Measurements from ENCODE around the gene CHD6.

Gene CHD6

DNA sequence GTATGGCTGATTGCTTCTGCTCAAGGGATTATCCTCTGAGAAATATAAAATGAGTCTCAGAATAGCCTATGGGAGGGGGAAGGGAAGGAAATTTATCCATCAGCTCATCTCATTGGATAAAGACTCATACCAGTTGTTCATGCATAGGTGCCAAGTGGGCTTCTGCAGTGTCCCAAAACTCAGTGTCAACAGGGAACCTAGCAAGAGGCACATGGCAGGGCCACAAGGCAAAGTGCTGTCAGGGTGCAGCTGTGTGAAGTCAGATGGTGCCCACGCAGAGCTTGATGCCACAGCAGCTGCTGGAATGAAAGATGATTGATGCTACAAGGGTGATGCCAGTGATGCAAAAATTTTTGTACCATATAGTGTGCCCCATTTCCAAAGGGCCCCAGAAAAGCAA, 3.2 kb upstream of the CHD6 start:
- DNase-seq (ENCODE audit: low read depth) = no peak

DNA sequence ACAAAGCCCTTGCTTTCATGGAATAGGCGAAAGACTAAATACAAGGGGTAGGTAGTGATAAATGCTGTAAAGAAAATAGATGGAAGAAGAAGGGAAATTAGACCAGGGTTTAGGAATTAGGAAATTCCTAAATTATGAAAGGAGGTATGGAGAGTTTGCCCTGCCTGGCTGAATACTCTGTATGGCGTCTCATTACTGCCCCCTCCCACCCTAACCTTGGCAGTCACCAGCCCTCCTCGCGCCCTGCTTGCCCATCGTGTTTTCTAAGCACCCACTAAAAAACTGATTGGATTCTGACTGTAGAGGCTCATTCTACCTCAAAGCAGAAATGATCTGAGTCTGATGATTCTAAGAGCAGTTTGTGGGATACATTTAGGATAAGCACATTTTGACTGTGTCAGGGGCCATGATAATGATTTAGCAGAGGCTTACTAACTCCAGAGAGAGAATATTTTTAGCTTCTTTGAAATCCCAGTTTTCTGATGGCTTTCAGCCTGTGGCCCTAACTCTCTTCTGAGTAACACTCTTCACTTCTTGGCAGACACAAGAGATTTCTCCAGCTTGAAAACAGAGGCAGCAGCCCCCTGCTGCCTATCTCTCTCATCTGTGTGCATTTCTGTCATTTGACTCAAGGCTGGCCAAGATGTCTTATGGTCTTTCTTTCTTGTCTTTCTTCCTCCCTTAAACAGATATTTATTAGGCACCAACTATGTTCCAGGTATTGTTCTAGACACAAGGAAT, 1.4 kb upstream of the CHD6 start:
- no peak for DNase-seq (ENCODE audit: low read depth)

DNA sequence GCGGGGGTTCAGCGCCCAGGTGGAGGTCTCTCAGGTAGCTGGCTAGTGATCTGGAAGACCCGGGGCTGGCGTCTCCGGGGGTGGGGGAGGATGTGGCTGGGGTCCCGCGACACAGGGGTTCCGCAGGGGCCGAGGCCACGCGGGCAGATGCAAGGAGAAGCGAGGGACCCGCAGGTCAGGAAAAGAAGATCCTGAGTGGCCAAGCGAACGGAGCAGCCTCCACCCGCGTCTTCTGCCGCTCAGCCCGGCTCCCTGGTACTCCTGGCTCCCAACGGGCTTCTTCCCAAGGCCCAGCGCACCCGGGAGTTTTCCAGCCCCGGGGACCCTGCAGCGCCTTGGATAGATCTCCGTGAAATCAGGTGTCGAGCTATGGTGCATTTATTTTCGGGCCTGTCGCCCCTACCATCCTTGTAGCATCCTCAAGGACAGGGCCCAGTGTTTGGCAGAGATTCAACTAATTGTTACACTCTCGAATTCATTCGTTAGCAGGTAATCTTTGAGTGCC, 682 bp upstream of the CHD6 start:
- no peak for DNase-seq (ENCODE audit: low read depth)

DNA sequence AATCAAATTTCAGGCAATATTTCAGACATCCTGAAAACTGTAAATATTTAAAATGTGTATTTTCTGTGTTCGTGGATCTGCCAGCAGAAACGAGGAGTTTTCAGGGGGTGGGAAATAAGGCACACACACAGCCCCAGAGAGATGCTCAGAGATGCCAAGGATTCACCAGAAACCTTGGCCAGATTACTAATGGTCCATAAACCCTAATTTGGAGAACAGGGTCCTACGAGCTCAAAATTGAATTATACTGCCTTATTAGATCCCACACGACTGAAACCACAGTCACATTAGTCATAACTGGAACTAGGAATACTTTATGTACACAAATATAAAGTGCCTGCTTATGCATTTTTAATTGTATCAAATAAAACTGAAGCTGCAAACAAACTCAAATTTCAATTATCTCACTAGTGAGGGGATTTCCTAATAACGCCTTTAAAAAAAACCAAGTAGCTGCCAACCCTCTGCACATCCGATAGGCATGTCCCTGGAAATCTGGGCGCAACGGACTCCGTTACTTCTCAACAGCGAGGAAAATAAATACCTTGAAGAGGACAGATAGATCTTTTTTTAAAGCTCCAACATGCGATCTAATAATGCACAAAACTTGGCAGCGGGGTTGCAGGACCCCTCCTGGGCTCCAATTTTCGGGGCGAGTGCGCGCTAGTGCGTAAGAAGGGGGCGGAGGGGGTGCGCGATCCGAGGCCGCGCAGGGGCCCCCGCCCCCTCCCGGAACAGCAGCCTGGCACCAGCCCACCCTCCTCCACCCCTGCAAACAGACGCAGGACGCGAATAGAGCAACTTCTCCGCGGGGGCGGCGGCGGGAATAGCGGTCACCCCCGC, 897 bp downstream of the CHD6 start:
- peak; percentile 21 for DNase-seq (ENCODE audit: low read depth)

DNA sequence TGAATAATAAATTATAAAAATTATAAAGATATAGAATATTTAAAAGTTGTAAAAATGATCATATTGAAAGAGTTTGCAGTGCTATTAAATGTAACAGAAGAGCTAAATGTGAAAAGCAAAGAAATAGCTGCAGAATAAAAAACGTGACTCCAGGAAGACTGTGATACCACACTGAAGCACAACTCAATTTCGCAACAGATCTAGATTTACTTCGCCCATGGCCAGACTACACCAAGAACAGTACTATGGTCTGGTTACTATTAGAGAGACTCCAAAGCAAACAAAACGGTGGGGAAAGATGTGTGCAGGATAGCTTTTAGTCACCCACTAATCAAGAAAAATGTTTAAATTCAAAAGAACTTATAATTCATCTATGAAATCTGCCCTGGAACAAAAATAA, 1.9 kb downstream of the CHD6 start:
- DNase-seq (ENCODE audit: low read depth) = no peak

DNA sequence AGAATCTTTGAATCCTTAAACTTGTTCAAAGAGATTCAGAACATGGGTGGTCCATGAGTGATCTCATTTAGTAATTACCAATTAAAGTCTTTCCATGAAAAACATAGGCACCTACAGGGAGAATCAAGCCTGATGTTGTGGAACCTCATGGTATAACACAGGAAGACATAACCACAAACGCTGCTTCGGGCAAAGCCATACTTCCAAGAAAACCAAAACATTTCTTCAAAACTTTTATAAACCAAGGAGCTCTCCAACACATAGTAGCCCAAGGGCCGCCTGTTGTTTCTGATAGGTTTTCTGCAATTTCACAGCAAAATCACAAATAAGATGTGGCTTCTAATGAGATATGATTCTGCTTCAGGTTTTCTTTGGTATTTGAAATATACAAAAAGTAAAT, 2.5 kb downstream of the CHD6 start:
- DNase-seq (ENCODE audit: low read depth) = no peak

DNA sequence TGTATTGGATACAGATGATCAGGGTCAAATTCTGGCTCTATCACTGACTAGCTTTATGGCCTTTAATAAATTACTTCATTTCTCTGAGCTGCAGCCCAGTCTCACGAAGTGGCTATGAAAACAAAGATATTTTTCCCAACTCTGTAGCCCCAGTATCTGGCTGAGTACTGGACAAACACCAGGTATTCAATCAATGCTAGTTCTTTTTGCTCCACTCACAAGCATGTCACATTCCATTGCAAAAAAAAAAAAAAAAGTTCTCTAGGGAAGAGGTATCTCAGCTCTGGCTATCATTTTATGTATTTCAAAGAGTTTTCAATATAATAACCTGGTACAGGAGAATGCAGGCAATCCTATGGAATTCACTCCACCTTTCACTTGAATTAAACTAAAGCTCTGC, 3.1 kb downstream of the CHD6 start:
- DNase-seq (ENCODE audit: low read depth) = no peak

DNA sequence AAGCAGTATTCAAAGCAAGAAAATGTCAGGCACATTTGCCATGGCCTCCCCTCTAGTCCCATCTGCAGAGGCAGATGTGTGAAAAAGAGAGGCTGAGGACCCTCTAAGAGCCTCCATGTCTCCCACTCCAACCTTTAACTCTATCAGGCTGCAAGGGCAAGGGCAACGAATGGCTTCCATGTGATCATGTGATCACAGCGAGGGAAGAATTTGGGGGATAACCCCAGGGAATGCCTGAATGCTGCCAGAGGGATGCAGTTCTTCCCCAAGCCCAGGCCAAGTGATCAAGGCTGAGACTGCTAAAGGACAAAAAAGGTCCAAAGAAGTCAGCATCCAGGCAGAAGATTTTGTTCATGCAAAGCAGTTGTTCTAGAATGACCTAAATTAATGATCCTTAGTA, 4.9 kb downstream of the CHD6 start:
- no peak for DNase-seq (ENCODE audit: low read depth)

DNA sequence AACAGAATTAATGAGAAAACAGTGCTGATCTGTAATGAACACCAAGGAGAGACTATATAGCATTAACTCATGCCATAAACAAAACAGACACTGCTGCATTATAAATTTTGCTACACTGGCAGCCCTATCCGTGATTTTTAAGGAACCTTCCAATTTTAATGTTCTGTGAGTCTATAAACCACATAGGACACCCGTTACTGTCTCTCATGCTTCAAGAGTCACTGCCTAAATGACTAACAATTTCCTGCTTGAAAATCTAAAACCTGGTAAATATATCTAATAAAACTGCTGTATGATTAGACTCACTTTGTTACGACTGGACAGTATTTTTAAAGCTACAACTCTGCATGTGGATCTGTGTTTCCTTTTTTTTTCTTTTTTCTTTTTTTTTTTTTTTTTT, 8.7 kb downstream of the CHD6 start:
- DNase-seq (ENCODE audit: low read depth) = no peak

DNA sequence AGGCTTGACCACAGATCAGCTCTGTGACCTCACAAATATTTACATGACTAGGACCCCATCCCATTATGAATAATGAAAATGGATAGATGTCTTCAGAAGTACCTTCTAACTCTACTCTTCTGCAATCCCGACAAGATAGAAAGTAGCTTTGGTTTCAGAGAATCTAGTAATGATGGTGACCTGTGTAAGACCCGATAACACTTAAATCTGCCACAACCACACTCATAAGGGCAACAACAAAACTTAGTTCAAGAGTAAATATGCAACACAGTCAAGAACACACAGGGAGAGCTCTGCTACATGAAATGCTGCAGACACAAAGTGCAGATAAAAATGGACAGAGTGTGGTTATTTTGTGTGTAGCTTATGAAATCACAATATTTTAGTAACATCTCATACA, 9.6 kb downstream of the CHD6 start:
- DNase-seq (ENCODE audit: low read depth) = no peak

DNA sequence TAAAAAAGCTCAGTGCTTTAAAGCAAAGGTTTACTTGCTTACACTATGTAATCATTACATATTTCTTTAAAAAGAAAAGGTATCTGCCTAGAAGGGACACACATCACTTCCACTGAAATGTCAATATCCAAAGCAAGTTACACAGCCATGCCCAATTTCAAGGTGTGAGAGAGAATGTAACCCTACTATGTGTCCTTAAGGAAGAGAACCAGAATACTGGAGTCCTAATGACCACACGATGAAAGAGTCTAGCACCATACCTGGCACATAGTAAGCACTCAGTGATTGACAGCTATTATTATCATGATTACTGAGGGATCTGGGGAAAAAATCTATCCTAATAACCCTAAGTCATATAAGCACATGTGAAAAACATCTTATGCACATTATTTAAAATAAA, 10.4 kb downstream of the CHD6 start:
- no peak for DNase-seq (ENCODE audit: low read depth)

DNA sequence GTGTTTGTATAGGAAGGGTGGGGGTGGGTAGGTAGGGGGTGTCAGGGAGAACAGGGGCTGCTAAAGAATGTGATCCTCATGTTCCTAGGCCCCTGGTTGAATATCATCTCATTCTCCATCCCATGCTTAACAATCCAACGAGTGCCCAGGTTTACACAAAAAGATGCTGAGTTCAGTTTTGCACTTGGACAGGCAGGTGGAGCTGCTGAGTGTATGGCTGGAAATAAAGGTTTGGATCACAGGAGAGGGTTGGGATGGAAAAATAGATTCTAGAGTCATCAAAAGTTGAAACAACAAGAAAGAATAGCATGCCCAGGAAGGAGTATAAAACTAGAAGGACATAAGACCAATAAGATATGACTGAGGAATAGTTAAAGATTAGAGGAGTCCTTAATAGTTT, 14.2 kb downstream of the CHD6 start:
- no peak for DNase-seq (ENCODE audit: low read depth)

DNA sequence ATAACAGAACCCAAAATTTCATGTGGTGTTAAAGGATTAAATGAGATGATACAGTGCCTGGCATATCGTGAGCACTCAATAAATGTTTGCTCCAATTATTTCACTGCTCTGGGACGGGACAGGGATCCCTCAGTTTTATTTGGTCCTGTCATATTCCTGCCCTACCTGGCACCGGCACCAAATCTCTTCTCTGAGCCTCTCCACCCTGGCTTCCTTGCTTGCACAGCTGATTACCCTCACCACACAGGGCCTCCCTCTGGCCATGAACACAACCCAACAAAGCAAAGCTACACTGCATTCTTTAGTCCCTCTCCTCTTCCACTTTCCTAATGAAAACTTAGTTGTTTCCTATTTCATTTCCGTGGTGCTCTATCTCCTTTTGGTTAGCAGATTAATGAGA, 16.4 kb downstream of the CHD6 start:
- DNase-seq (ENCODE audit: low read depth) = no peak

DNA sequence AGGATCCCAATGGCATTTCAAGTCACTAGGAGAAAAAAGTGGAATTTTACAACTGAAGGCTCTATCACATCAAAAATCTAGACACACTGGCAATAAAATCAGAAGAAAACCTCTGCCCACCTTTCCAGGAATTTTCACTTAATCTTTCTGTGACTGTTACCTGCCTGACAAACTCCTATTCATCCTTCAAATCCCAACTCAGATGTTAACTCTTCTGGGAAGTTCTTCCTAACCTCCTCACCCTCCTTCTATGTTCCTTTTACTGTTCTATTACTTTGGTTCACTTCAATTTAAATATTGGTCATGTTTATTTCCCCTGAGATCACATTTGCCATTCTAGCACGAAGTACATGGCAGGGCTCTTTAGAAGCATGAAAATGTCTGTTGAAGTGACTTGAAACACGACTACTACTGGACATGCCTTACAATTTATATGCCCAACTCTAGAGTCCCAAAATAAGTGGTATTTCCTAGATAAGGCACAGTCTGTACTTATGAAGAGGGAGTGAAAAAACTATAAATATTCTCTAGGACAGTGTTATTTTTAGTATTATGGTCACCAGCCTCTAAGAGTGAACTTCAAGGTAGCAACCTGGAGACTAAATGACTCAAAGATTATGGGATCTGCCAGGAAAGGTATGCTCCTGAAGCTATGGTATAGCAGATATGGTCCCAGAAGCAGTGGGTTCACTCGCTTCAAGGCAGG, 17.1 kb downstream of the CHD6 start:
- no peak for DNase-seq (ENCODE audit: low read depth)

DNA sequence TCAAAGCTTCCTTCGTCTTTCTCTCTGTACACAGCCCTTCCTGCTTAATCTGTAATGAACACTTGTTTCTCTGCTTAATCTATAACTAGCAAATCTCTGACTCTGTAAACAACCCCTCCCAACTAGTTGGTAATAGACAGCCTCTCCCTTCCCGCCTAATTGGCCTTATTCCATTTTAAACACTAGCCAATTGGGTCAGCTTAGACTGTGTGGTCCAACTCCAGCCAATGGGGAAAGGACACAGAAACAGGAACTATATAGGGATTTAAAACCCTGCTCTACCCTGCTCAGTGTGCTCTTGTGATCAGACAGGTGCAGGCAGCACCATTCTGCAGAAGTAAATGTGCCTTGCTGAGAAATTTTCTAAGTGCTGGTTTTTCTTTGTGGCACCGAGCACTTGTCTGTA, 18.5 kb downstream of the CHD6 start:
- DNase-seq (ENCODE audit: low read depth) = no peak

DNA sequence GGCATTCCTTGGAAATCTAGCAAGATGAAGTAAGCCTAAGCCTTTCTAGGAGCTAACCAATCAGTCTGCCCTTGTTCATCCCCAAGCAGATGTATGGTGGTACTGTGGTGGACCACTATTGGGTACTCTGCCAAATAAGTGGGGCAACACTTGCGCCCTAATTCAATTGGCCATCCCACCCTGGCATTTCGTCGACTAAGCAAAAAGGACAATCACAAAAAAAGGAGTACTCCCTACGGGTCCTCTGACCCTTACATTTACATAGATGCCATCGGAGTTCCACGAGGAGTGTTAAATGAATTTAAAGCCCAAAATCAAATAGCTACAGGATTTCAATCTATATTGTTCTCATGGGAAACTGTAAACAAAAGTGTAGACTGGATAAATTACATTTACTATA, 19.5 kb downstream of the CHD6 start:
- DNase-seq (ENCODE audit: low read depth) = no peak

DNA sequence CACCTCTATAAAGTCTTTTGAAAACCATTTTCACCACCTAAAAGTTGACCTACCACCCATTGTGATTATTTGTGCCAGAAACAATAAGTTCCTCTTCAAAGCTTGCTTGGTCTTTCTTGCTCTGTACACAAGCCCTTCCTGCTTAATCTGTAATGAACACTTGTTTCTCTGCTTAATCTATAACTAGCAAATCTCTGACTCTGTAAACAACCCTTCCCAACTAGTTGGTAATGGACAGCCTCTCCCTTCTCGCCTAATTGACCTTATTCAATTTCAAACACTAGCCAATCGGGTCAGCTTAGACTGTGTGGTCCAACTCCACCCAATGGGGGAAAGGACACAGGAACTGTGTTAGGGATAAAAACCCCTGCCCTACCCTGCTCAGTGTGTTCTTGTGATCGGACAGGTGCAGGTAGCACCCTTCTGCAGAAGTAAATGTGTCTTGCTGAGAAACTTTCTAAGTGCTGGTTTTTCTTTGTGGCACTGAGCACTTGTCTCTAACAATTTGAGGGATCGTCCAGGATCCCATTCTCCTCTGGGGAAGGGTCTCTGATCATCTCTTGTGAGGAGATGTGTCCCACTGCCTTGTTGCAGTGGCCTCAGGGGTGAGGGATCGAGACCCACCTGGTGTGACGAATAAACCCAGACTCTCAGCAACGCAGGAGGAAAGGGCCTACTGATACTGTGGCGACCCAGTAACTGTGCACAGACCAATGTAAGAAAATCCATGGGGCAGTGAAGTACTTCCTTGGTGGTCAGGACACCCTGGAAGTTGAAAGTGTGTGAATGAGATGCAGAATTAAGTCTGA, 23.5 kb downstream of the CHD6 start:
- DNase-seq (ENCODE audit: low read depth) = no peak

DNA sequence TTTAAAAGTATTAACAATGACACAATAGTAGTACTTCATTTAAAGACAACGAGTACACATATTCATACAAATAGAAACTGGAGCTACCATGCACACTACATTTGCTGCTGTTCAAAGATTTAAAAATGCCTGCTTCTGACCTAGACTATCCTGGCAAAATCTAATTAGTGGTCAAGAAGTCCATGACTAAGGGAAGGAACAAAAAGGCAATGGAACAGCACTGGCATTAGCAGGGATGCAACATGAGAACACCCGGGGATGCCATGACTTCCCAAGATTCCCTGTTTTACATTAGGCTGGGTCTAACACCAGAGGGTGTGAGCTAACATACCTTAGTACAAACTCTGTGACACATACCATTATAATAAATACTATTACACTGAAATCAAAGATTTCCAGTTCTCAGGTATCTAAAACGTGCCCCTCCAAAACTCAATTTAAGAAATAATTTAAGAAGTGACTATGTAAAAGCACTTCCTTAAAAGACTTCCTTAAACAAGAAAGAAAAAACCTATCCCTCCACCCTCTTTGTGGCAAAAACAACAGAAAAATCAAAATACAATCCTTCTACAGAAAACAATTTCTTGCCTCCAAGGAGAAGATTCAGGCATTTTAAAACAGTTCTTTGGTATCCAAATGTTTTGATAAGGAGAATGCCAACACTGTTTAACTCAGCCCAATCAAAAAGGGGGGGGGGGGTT, 25.5 kb downstream of the CHD6 start:
- DNase-seq (ENCODE audit: low read depth) = no peak

DNA sequence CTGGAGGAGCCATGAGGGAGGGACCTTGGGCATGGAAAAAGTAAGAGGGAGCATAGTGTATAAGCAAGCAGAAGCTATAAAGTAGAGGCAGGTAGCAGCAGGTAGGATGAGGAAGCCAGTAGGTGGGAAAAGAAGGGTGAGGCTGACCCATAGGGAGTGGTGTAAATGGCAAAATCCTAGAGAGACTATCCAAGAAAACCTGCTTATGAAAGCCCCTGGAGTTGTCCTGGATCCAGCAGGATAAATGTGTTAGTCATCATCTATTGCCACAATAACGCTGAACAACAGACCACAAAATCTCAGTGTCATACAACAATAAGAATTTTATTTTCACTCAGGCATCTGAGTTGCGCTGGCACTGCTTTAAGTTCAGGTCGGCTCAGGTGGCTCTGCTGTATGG, 30.2 kb downstream of the CHD6 start:
- DNase-seq (ENCODE audit: low read depth) = no peak

DNA sequence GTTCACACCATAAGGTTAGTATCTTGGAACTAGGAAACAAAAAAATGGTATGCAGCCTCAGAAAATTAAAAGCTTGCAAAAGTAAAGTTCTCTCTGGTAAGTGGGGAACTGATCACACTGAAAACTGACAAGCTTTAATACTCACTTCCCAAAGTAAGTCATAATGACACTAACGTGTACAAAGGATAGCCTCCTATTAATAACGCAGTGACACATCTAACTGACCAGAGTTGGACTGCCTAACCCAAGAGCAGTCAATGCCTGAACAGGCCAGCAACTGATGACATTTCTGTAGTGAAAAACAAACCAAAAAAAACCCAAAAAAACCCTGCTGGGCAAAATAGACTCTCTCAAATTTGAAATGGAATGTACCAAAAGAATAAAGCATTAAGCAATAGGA, 30.7 kb downstream of the CHD6 start:
- no peak for DNase-seq (ENCODE audit: low read depth)

DNA sequence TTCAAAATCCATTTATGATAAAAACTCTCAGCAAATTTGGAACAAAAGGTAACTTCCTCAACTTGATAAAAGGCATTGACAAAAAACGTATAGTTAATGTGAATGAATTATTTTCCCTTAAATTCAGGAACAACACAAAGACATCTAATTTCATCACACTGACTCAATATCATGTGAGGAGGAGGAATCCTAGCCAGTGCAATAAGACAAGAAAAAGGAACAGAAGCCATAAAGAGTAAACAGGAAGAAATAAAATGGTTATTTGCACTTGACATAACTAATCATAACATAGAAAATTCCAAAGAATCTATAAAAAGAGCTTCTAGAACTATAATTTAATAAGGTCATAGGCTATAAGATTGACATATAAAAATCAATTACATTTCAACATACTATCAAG, 31.4 kb downstream of the CHD6 start:
- no peak for DNase-seq (ENCODE audit: low read depth)
